Cortex of kidney (tissue), 1 donor: Measurements from ENCODE around the gene ANKRD13D.

Experiments
- DNase-seq: peaks from one replicate; lab custom pipeline; 2025; lab: John Stamatoyannopoulos, UW

ANKRD13D gene

GRCh38 chr11:67273260-67273990 lies 15.7 kb upstream of the ANKRD13D start:
- no peak for DNase-seq

DNA sequence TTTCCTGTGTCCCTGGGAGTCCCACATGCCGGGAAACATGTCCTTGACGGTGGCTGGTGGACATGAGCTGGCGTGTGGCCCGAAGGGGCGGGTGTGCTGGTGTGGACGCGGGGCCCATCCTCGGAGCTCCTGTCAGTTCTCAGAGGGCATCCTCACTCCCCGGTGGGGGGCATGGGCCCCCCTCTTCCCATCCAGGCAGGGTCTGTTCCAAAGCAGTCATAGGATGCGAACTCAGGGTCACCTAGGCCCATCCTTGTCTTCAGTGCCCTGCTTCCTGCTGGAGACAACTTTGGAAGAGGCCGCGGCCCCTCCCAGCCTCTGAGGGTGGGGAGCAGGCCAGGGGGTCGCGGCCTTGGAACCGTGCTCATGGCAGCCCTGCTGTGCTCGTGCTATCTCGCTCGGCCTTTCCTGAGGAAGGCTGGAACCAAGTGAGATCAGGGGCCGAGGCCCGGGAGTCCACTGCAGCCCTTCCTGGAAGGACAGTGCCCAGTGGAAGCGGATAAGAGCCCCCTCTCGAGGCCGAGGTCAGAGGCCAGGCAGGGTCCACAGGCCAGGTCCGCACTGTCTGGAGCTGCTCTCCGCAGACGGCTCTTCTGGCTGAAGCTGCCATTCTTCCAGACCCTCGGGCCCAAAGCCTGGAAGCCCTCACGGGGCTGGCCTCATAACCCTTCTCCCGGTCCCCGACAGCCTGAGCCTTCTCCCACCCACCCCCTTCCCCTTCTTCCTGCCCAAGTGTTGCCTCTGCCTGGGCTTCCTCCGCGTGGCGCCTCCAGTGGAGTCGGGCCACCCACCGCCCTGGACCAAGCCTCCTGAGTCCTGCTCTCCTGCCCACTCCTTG lies 14.1 kb upstream of the ANKRD13D start:
- DNase-seq: no peak

DNA sequence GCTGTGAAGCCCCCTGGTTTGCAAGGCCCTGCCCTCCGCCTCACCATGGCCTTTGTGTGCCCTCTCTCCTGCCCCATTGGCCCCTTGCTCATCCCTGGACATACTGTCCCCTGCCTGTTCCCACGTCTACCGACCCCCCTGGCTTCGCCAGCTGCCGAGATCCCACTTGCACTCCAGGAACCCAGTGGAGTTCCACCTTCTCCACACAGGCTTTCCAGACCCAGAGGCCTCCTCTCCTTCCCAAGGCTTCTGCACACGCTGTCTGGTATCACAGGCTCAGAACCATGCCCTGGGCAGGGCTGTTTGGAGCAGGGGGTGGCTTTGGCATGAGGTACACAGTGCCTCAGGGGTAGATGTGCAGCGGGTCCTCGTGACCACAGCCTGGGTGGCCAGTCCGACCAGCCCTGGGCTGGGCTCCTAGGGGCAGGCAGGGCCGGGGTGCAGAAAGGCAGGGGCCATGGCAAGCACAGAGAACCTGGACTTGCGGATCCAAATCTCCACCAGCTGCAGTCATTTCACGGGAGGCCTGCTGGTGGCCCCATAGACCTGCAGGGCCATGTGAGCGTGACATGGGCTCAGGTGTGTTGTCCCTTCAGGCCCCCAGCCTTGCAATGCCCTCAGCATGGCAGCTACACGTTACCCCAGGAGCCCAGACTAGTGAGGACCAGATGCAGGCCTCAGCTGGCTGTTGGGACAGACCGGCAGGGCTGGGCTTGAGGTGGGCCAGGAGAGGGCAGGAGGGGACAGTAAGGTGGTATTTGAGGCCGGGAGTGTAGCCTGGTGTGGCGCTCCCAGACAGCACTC lies 13.3 kb upstream of the ANKRD13D start:
- no peak for DNase-seq

DNA sequence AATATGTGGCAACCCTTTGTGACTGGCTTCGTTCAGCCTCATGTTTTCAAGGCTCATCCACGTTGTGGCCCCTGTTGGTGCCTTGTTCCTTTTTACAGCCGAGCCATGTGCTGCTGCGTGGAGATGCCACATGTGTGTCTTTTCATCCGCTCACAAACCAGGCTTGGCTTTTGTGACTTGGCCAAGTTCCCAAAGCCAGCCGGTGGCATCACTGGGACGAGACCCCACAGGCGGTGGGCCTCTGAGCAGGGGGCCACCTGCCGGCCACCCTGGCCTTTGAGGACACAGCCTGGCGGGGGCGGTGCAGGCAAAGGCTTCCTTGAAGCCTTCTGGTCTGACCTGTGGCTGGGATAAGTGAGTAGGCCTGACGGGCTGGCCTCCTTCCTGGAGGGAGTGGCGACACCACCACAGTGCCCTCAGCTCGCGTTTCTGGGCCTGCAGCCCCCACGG lies 12.3 kb upstream of the ANKRD13D start:
- no peak for DNase-seq

GRCh38 chr11:67277231-67277961 lies 11.7 kb upstream of the ANKRD13D start:
- DNase-seq: no peak

- no peak for DNase-seq
These were observed 10.8 kb upstream of the ANKRD13D start for GRCh38 chr11:67278135-67278938.

DNA sequence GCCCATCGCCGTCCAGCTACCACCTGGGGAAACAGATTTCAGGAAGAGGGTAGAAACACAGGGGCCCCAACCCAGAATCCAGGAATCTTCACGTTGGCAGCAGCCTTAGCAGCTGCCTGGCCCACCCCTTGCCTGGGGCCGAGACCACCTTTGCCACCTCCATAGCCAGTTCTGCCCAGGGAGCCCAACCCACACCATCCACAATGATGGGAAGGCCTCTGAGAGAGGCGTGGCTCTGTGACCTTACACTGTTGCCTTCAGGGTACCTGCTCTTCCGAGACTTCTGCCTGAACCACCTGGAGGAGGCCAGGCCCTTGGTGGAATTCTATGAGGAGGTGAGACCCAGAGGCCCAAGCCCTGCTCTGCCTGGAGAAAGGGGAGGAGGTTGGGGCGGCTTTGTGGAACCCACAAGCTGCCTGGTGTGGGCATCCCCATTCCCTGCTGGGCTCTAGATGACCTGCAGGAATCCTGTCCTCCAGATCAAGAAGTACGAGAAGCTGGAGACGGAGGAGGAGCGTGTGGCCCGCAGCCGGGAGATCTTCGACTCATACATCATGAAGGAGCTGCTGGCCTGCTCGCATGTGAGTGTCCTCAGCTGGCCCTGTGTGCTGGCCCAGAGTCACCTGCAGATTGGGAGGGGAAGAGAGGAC lies 10.0 kb upstream of the ANKRD13D start:
- no peak for DNase-seq

DNA sequence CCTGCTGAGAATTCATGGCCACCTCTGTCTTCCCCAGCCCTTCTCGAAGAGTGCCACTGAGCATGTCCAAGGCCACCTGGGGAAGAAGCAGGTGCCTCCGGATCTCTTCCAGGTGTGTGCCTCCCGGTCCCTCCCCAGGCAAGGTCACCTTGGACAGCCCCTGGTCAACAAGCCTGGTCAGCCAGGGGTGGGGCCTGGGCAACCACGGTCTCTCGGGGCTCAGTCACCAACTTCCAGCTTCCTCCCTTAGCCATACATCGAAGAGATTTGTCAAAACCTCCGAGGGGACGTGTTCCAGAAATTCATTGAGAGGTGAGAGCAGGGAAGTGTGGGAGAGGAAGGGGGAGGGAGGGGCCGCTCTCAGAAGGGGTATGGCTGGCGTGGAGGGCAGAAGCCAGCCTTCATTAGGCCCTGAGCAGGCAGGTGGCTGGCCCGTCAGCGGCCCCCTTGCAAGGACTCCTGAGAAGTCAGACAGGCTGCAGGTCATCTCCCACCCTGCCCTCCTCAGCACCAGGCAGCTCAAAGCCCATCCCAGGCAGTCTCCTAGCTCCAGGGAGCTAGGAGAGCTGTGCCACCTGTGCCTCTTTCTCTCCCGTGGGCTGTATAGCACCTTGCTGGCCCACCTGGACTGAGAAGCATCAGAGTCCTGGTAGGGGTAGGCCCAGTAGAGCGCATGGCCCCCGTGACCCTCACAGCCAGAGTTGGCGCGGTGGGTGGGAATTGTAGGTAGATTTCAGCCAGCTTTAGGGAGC lies 9.3 kb upstream of the ANKRD13D start:
- DNase-seq: no peak

- no peak for DNase-seq
These were observed 8.7 kb upstream of the ANKRD13D start for GRCh38 chr11:67280341-67280787.

DNA sequence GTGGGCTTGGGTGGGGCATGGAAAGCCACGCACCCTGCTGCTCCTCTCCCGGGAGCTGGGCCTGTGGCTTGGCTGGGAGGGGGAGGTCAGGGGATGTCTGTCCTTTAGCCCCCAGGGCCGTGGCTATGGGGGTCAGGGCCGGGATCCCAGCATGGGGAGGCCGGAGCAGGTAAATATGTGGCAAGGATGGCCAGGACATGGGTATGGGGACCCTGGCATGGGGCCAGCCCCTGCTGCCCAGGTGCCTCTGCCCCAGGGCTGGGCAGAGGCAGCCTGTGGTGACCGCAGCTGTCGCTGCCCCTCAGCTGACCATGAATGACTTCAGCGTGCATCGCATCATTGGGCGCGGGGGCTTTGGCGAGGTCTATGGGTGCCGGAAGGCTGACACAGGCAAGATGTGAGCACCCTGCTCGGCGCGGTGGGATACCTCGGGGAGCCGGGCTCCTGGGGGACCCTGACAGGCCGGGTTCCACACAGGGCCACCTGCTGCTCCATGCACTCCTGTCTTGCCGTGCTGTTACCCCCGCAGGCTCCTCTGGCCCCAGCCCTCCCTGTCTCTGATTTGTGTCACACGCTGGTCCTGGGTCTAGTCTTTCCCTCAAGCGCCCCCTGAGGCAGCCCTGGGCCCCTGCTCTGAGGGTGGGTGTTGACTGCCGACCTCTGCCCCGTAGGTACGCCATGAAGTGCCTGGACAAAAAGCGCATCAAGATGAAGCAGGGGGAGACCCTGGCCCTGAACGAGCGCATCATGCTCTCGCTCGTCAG lies 8.1 kb upstream of the ANKRD13D start:
- no peak for DNase-seq

- no peak for DNase-seq
These were observed 7.5 kb upstream of the ANKRD13D start for GRCh38 chr11:67281552-67282150.

DNA sequence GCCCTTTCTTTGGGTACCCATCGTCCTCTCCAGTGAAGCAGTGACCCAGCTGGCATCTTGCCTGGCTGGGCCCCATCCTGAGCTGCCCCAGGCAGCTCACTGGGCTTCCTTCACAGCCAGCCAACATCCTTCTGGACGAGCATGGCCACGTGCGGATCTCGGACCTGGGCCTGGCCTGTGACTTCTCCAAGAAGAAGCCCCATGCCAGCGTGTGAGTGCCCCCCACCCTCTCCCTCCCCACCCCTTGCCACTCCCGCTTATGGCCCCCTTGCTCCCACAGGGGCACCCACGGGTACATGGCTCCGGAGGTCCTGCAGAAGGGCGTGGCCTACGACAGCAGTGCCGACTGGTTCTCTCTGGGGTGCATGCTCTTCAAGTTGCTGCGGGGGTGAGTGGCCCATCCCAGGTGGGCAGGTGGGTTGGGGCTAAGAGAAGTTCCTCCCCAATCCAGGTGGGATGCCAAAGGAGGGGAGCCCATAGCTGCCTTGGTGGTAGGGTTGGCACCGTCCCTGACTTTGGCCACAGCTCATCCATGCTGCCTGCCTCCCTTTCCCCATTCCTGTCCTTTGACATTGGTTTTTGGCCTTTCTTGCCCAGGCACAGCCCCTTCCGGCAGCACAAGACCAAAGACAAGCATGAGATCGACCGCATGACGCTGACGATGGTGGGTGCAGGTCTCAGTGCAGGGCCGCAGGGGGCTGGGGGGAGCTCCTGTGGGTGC lies 6.8 kb upstream of the ANKRD13D start:
- no peak for DNase-seq

- no peak for DNase-seq
These were observed 6.2 kb upstream of the ANKRD13D start for GRCh38 chr11:67282876-67283371.

- DNase-seq: no peak
These were observed 5.6 kb upstream of the ANKRD13D start for GRCh38 chr11:67283481-67283963.

- DNase-seq: no peak
These were observed 4.1 kb upstream of the ANKRD13D start for GRCh38 chr11:67284811-67285540.
